GM20431 (cell line): ENCODE data around the gene PXT1.
"Not testable (repeated sequence)": the region's sequence is repeated elsewhere in the genome, so short reads cannot be mapped to it uniquely, and the experiment has no call there.

Experiments used
- in situ Hi-C: fragments of 300-500 bp; cut with MseI, MboI; formaldehyde crosslinking; loops from one replicate; pipeline ENCODE4 v1.15.0; 2020; ENCODE audit warnings: low sequenced_read_pairs; ENCODE audit not compliant: unreplicated experiment

PXT1 gene

GRCh38 chr6:36442671-36443470 lies at the start of gene PXT1, which contains the start of gene KCTD20:
Gene PXT1 (minus strand): TSS chr6:36442854. CDS start chr6:36426082, 16,772 bp downstream.
Gene KCTD20 (plus strand): TSS chr6:36443000. CDS start chr6:36470098, 27,098 bp downstream.
- in situ Hi-C loops: no loop called here

- in situ Hi-C loops: no loop called here
These were observed 49.4 kb upstream of the PXT1 start for GRCh38 chr6:36492092-36492491.

GRCh38 chr6:36491378-36491965 lies 48.8 kb upstream of the PXT1 start:
- in situ Hi-C loops: no loop called here

- in situ Hi-C loops: no loop called here
These were observed 46.8 kb upstream of the PXT1 start for GRCh38 chr6:36489426-36489825.

GRCh38 chr6:36488221-36488620 lies 45.6 kb upstream of the PXT1 start:
- in situ Hi-C loops: no loop called here

GRCh38 chr6:36487698-36488097 lies 45.0 kb upstream of the PXT1 start:
- in situ Hi-C loops: no loop called here

GRCh38 chr6:36484736-36485135 lies 42.1 kb upstream of the PXT1 start:
- in situ Hi-C loops: no loop called here

- in situ Hi-C loops: not testable (repeated sequence)
These were observed 40.7 kb upstream of the PXT1 start for GRCh38 chr6:36483326-36483725.

- in situ Hi-C loops: no loop called here
These were observed 36.6 kb upstream of the PXT1 start for GRCh38 chr6:36479256-36479655.

- in situ Hi-C loops: no loop called here
These were observed 35.4 kb upstream of the PXT1 start for GRCh38 chr6:36478051-36478526.

- in situ Hi-C loops: no loop called here
These were observed 27.3 kb upstream of the PXT1 start for GRCh38 chr6:36469946-36470345.

GRCh38 chr6:36469148-36469661 lies 26.6 kb upstream of the PXT1 start:
- in situ Hi-C loops: no loop called here

- in situ Hi-C loops: no loop called here
These were observed 25.0 kb upstream of the PXT1 start for GRCh38 chr6:36467625-36468024.

- in situ Hi-C loops: no loop called here
These were observed 21.6 kb upstream of the PXT1 start for GRCh38 chr6:36464233-36464632.

- in situ Hi-C loops: no loop called here
These were observed 21.0 kb upstream of the PXT1 start for GRCh38 chr6:36463676-36464075.

GRCh38 chr6:36461646-36462045 lies 19.0 kb upstream of the PXT1 start:
- in situ Hi-C loops: no loop called here

GRCh38 chr6:36460916-36461315 lies 18.3 kb upstream of the PXT1 start:
- in situ Hi-C loops: no loop called here

- in situ Hi-C loops: no loop called here
These were observed 16.8 kb upstream of the PXT1 start for GRCh38 chr6:36459501-36459900.

- in situ Hi-C loops: no loop called here
These were observed 12.9 kb upstream of the PXT1 start for GRCh38 chr6:36455486-36456027.

- in situ Hi-C loops: not testable (repeated sequence)
These were observed 10.2 kb upstream of the PXT1 start for GRCh38 chr6:36452897-36453296.

GRCh38 chr6:36449173-36449572 lies 6.5 kb upstream of the PXT1 start:
- in situ Hi-C loops: not testable (repeated sequence)
